M059J (cell line): ENCODE data around the gene CFAP77. TPM values are rescaled to one million over a fixed set of nuclear protein-coding genes. Genes with fewer than 3 reads are reported as not detected.
"Not testable (repeated sequence)": the region's sequence is repeated elsewhere in the genome, so short reads cannot be mapped to it uniquely, and the experiment has no call there.

Source experiments
- DNase-seq: peaks from one replicate; pipeline ENCODE4 v3.0.0-alpha.2; 2012; ENCODE audit warnings: low read depth
- total RNA-seq: library from RNA; depleted of rRNA; stranded (reverse); fragments of >200 nt; shearing (Covaris generic); gene quantifications from 2 replicates; pipeline ENCODE4 v1.2.3, GENCODE V29; 2014; rRNA removed

Gene CFAP77
- not detected in 2 replicates for total RNA-seq

DNA sequence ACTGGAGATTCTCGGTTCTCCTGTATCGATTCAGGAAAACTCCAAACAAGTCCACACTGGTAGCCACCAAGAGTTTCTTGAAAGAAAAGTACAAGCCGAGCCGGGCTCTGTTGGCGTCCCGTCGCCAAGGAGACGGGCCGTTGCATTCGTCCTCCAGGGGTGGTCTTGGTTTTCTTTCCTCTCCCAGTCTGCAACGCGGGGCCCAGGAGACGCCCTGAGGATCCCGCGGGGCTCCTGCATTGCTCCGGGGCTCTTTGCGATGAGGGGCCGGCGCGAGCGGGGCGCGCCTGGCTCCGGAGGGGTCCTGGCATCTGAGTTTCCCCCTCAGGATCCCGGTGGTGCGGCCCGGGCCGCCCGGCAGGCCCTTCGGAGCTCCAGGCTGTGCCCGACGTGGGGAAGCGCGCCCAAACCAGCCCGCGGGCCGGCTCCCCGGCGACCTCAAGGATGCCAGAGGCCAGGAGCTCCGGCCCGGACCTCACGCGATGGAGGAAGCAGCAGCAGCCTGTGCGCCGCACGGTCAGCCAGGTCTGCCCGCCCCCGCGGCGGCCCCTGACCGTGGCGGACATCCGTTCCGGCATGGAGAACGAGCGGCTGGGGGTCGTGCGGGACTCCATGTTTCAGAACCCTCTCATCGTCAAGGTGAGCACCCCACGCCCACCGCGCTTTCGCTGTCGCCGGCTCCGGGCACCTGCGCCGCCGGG is at the start of gene CFAP77:
TSS of gene CFAP77 (plus strand) at position 384 of the 701 bp plus-strand sequence. CDS start at position 445, 61 bp downstream.
- peak; percentile 70 for DNase-seq

DNA sequence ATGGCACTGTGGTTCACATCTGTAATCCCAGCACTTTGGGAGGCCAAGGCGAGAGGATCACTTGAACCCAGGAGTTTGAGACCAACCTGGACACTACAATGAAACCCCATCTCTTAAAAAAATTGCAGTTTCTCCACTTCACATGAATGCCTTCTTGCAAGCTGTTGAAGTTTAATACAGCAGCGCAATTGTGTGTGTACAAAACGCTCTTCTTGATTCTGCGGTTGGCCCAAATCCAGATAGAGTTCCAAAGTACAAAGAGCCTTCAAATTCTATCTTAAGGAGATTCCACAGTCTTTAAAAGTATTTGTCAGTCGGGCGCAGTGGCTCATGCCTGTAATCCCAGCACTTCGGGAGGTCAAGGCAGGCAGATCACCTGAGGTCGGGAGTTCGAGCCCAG is 45.9 kb upstream of the CFAP77 start:
- no peak for DNase-seq

DNA sequence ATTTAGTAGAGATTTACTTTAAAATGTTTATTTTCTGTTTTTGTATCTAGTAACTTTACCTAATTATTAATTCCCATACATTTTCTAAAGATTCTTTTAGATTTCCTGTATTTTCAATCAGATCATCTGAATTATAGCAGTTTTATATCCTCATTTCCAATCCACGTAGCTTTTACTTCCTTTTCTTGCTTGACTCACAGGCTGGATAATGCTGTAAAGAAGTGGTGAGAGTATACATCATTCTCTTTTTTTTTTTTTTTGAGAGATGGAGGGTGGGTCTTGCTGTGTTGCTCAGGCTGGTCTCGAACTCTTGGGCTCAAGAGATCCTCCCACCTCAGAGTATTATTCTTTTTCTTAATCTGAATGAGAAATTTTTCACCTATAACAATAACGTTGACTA is 44.0 kb upstream of the CFAP77 start:
- DNase-seq: no peak

DNA sequence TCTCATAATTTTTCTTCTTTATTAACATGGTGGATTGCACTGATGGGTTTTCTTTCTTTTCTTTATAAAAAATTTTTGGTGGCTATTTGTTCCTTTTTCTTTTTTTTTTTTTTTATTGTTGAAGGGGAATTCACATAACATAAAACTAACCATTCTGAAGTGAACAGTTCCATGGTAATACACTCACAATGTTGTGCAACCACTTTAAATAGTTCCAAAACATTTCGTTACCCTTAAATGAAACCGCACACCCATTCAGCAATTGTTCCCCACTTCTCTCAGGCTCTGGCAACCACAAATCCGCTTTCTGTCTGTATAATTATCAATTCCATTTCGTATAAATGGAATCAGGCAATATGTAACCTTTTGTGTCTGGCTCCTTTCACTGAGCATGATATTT is 43.5 kb upstream of the CFAP77 start:
- no peak for DNase-seq

DNA sequence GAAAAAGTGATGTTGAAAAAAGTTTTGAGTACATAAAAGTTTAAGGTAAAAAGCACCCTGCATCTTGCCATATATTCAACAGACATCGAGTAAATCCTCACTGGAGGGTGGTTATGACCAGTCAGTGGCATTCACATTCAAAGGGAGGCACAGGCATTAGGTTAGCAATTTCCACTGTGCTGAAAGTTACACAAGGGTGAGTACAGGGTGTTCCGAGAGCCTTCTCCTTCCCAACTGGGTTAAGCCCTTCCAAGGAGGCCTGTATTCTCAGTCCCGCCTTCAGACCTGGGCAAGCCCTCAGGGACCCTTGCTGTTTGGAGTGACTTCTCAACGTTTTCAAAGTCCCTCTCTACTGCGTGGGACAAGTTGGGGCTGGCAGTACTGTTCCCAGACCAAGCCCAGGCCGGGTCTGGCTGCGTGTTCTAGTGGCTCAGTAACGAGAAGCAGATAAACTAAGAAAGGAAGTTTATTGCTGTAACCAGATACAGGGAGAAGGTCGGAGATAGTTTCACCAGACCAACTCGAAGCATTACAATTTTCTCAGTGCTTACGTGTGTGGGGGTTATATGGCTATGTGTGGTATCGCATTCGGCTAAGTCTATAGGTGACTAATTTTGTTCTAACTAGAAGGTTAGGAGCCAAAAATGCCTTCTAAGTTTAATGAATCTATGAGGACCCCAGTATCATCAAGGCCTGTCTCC is 42.2 kb upstream of the CFAP77 start:
- no peak for DNase-seq

DNA sequence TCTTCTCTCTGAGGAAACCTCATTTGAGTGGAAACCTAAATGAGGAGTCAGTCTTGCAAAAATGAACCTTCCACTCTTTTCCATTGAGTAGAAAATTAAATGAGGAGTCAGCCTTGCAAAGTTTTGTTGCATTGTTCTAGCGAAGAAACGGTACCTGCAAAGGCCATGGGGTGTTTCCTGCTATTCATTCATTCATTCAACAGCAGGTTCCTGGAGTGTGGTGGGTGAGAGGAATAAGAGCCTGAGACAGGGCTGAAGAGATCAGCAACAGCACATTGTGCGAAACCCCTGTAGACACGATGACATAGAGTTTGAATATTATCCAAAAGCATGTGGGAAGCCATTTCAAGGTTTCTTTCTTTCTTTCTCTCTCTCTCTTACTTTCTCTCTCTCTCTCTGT is 40.6 kb upstream of the CFAP77 start:
- DNase-seq: no peak

DNA sequence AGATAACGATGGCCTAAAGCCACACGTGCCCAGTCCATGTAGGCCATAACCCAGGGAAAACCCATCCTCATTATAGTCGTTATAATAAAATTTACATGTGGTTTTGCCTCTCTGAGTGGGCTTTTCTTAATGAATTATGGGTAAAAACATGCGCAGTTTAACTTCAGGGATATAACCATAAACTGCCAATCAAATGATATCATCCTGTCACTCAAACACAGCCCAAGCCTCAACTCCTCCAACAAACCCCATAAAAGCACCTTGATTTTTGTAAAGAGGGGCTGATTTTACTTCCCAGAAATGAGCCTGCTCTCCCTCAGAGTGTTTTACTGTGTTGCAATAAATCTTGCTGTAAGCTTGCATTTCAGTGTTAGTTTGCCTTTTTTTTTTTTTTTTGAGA is 39.4 kb upstream of the CFAP77 start:
- no peak for DNase-seq

DNA sequence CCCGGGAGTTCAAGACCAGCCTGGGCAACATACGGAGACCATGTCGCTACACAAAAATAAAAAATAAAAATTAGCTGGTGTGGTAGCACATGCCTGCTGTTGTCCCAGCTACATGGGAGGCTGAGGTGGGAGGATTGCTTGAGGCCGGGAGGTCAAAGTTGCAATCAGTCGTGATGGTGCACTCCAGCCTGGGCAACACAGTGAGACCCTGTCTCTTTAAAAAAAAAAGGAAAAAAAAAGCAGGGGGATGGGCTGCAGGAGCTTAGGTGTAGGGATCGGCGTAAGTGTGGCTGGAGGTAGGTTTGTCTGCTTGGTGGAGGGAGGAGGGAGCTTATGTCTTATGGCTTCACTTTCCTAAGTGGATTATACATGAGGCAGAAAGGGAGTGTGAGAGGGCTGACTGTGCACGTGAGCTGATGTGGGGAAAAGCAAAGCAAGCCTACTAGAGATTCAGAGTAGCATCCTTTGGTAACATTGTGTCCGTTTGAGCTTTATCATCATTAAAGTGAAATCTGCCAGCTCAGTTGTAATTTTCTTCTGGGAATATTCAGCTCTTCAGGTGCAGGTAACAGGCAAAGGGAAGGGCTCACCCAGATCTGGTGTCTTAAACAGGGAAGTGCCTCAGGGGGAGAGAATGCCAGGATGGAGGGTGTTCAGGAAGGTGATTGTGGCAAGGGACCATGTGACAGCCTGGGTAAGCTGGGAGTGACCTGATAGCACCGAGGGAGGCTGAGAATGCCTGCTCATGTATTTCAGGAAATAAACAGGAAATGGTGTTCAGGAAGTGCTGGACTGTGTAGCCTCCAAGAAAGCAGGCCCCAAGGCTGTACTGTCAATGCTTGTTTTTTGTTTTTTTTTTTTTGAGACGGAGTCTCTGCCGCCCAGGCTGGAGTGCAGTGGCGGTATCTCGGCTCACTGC is 37.6 kb upstream of the CFAP77 start:
- peak; percentile 77 for DNase-seq

DNA sequence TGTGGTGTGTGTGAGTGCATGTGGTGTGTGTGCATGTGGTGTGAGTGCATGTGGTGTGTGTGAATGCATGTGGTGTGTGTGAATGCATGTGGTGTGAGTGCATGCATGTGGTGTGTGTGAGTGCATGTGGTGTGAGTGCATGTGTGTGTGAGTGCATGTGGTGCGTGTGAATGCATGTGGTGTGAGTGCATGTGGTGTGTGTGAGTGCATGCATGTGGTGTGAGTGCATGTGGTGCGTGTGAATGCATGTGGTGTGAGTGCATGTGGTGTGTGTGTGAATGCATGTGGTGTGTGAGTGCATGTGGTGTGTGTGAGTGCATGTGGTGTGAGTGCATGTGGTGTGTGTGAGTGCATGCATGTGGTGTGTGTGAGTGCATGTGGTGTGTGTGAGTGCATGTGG is 32.2 kb upstream of the CFAP77 start:
- DNase-seq: not testable (repeated sequence)

DNA sequence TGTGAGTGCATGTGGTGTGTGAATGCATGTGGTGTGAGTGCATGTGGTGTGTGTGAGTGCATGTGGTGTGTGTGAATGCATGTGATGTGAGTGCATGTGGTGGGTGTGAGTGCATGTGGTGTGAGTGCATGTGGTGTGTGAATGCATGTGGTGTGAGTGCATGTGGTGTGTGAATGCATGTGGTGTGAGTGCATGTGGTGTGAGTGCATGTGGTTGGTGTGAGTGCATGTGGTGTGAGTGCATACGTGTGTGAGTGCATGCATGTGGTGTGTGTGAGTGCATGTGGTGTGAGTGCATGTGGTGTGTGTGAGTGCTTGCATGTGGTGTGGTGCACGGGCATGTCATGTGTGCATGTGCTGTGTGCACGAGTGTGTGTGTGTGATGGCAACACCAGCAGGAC is 31.6 kb upstream of the CFAP77 start:
- DNase-seq: not testable (repeated sequence)

DNA sequence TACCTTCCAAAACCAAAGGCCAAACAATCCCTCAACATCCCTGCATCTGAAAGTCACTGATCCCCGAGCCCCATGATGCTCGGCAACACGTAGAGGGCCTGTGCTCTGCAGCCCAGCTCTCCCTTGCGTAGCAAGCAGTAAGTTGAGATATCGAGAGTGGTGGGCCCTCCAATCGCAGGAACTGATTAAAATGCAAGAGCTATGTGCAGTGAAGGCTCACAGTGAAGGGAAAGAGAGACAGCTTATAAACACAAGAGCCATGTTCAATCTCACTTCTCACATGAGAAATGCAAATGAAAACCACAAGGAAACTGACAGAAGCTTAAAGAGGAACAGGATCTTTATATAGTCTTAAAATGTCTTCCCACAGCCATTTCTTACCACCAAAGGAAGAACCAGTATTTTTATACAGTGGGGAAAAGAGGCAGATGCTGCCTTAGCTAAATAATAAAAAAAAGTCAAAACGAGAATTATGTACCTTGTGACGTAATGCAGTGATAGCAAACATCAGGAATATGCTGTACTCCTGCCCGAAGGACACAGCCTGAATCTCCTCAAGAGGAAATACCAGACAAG is 28.0 kb upstream of the CFAP77 start:
- DNase-seq: no peak

DNA sequence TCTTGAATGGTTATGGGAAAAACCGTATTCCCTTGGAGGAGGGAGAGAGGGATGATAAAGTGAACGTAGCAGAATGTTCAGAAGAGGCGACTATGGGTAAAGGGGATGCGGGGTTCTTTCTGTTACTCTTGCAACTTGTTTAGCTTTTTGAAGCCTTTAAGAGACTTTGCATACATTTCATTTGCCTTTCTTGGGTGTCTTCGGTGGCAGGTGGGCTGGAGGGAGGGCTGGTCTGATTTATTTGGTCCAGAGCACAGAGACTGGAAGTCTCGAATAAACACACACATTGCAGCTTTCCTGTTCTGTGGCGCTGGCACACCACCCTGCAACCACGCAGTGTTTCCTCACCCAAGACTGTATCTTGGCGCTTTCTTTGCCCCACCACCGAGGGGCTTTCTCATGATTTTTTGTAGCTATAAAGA is 26.5 kb upstream of the CFAP77 start:
- no peak for DNase-seq

DNA sequence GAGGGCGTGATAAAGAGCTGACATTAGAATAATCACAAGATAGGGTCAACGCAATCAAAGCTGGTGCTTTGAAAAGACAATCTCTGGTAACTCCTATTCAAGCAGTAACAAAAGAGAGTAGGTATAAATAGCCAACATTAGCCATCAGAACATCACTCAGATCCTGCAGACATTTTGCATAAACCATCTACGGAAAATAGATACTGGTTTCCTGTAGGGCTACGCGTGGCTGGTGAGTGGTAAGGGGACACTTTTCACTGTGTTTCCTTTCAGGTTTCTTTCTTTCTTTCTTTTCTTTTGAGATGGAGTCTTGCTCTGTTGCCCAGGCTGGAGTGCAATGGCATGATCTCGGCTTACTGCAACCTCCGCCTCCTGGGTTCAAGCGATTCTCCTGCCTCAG is 25.6 kb upstream of the CFAP77 start:
- no peak for DNase-seq

DNA sequence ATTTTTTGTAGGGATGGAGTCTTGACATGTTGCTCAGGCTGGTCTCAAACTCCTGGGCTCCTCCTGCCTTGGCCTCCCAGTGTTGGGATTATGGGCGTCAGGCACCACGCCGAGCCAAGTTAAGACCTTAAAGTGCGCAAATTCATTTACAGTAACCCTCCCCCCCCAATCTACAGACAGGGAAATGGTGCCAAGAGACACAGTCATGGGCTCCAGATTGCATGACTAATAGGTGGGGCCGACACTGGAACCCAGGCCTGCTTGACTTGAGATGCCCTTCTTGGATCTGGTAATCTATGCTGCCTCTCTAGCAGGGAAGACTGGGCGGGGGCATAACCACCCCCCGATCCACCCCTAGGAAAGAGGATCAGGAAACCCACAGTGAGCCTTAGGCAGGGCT is 22.9 kb upstream of the CFAP77 start:
- DNase-seq: no peak

DNA sequence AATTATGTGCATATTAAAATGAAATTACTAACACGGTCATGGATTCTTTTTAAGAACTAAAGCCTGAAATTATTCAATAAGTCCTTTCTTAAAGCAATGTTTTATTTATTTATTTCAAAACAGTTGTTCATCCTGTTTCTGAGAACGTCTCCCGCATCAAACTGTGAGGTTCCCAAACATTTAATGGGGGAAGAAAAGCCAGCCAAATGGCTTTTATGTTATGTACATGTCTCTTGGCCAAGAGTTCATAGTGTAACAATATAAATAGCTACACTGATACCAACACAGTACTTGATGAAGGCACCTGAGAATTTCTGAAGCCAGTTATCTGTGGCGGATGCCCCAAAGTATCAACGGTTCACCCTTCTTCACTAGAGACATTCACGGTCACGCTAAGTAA is 19.0 kb upstream of the CFAP77 start:
- DNase-seq: no peak

DNA sequence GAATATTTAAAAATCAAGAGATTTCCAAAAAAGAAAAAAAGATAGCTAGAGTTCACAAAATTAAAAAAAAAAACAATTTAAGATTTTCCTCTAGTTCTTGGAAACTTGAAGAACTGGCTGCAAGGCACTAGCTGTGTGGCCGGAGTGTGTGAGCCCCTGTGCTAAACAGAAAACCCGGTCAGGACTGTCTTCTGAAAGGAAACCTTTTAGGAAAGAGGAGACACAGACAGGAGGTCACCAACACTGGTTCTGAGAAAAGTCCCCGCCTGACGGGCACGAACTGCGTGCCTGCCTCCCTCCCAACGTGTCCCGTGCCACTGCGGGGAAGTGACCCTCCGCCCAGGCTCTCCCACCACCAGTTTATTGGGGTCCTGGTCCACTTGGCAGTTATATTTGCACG is 18.6 kb upstream of the CFAP77 start:
- DNase-seq: no peak

DNA sequence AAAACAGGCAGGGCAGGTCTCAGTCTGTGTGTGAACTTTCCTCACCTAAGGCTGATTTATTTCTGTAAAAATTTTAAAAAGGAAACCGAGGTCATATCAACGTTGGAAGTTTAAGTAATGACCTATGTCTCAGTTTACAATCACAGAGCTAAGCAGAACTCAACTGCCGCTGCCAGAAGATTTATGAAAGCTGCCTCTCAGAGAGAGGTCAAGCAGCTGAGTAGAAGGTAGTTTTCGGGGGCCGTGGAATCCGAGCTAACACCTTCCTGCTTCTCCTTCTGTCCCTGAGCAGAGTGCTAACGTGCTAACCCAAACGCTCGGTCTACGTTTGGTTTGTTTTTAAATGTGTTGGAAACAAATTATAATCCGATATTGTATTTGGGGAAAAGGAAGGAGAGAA is 14.5 kb upstream of the CFAP77 start:
- no peak for DNase-seq

DNA sequence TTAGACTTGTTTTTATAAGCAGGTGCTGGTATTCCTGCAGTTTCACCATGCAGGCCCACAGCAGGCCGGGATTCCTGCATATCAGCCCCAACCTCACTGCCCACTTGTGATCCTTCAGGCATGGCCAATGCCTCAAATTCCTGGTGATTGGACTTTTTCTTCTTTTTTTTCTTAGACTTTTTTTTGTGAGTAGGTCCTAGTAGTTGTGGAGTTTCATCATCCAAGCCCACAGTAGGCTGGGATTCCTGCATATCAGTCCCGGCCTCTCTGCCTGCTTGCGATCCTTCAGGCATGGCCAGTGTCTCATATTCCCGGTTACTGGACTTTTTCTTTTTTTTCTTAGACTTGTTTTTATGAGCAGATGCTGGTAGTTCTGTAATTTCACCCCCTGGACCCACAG is 8.2 kb upstream of the CFAP77 start:
- no peak for DNase-seq

DNA sequence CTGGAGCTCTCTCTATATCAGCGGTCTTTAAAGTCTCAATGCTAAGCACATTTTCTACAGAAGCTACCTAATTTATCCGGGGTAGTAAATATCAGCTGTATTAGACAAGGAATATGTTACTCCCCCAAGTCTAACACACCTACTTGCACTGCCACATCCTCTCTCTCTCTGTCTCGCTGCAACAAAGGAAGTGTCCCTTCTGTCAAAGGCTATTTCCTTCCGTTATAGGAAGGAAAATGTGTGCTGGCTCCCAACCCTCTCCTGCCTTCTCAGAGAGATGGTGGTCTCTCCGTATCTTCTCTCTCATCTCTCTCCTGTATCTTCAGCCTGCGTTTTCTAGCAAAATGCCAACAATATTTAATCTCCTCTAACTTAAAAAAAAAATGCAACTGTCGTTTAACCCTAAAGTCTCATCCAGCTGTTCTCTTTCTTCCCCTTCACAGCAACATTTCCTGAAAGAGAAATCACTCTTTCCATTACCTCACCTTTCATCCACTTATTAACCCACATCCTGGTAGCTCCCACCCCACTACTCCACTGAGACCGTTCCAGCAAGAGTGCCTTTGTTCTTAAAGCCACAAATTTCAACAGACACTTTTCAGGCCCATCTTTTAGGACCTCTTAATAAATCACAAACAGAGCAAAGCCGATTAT is 5.7 kb upstream of the CFAP77 start:
- DNase-seq: no peak

DNA sequence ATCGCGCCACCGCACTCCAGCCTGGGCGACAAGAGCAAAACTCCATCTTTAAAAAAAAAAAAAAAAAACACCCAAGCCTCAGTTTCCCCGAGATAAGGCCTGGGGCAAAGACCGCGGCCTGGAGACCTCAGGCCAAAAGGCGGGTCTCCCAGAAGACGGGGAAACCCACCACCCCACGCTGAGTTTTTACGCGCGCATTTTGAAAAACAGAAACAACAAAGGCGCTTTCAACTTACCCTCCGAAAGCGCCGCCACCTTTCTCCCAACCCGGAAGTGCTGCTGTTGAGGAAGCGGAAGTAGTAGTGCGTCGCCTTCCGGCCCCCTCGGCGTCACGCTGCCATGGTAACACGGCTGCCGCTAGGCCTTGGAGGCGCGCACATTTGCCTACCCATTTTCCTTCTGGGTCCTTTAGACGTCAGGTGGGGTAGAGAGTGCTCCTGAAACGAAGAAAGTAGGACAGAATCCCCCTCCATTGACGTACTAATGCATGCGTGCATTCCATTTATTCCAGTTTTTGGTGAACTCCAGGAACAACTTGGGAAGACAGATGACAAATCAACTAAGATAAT is 3.4 kb upstream of the CFAP77 start, which contains the start of gene TTF1:
TSS of gene TTF1 (minus strand) at position 287 of the 569 bp plus-strand sequence. CDS start 4,019 bp downstream, outside the sequence.
- peak; percentile 93 for DNase-seq

DNA sequence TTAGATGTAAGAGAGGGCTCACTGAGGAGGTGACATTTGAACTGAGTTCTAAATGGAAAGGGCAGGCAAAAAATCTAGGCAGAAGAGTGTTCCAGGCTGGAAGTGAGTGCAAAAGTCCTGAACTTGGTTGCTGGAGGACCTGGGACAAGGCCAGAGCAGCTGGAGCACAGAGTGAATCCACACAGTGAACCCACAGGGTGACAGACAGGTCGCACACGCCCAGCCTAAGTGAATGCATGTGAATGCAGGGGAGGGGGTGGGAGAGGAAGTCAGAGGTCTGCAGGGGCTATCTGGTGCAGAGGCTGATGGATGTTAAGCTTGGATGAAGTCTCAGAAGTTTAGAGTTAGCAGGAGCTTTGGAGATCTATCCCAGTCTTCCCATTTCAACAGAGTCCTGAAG is 2.8 kb upstream of the CFAP77 start:
- no peak for DNase-seq
